SU-DHL-6 (cell line): ENCODE data around the gene MYPOP.

Experiments
- CTCF ChIP-seq: fragments of 200-600 bp; sonication (generic); IDR thresholded peaks from one replicate; pipeline ENCODE4 v1.5.1; 2017; ENCODE audit warnings: antibody characterized with exemption, mild to moderate bottlenecking, low read length, moderate library complexity; ENCODE audit not compliant: insufficient read depth, poor library complexity, severe bottlenecking
- EZH2phosphoT487 ChIP-seq: fragments of 200-600 bp; sonication (generic), shearing (Covaris generic); conservative IDR thresholded peaks from 2 replicates; pipeline ENCODE4 v1.6.1; 2018; ENCODE audit warnings: mild to moderate bottlenecking, antibody characterized with exemption, low read length, moderate library complexity, mixed read lengths

- TF ChIP-seq CTCF (no peak), EZH2phosphoT487 (no peak)
Observed at GRCh38 chr19:45899253-45899652, 3.2 kb downstream of the MYPOP start.
